ENCODE data around the gene CGNL1.

Gene CGNL1

GRCh38 chr15:57551715-57552677, 175.7 kb downstream of the CGNL1 start:
- Mint-ChIP-seq H3K36me3 (no peaks in the 10 kb centered on the region), H3K27ac (no peak overlapping the region), H3K9me3 (no peaks in the 10 kb centered on the region), H3K27me3 (no peaks in the 10 kb centered on the region), H3K4me1 (no peaks in the 10 kb centered on the region), H3K4me3 (no peak overlapping the region)

GRCh38 chr15:57552678-57553334, 176.5 kb downstream of the CGNL1 start:
- H3K4me1 Mint-ChIP-seq = no peaks in the 10 kb centered on the region
- H3K9me3 Mint-ChIP-seq = no peaks in the 10 kb centered on the region
- no peak overlapping the region for H3K27ac Mint-ChIP-seq
- H3K36me3 Mint-ChIP-seq = no peaks in the 10 kb centered on the region
- no peak overlapping the region for H3K4me3 Mint-ChIP-seq
- H3K27me3 Mint-ChIP-seq = no peaks in the 10 kb centered on the region

DNA sequence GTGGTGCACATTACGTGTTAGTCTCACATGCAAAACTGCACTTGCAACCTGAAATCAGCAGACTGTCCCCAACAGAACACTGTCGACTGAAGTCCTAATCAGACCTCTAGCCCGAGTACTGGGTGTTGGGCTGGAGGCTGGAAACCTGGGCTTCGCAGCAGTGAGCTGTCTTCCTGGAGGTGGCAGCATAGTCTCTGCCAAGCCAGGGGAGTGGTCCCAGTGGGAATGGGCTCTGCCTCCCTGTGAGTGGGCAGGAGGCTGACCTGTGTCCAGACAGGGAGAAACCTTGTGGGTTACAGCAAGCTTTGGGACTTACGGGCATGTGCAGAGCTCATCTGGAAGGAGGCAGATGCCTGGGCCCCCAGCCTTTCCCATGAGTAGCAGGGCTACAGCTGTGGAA, 177.2 kb downstream of the CGNL1 start:
- Mint-ChIP-seq H3K36me3 (no peaks in the 10 kb centered on the region), H3K4me3 (no peak overlapping the region), H3K9me3 (no peaks in the 10 kb centered on the region), H3K27me3 (no peaks in the 10 kb centered on the region), H3K27ac (no peak overlapping the region), H3K4me1 (no peaks in the 10 kb centered on the region)

GRCh38 chr15:57554063-57554811, 177.9 kb downstream of the CGNL1 start:
- H3K4me3 Mint-ChIP-seq = no peak overlapping the region
- H3K27me3 Mint-ChIP-seq = no peaks in the 10 kb centered on the region
- H3K9me3 Mint-ChIP-seq = no peaks in the 10 kb centered on the region
- H3K36me3 Mint-ChIP-seq = no peaks in the 10 kb centered on the region
- H3K27ac Mint-ChIP-seq = no peak overlapping the region
- H3K4me1 Mint-ChIP-seq = no peaks in the 10 kb centered on the region

DNA sequence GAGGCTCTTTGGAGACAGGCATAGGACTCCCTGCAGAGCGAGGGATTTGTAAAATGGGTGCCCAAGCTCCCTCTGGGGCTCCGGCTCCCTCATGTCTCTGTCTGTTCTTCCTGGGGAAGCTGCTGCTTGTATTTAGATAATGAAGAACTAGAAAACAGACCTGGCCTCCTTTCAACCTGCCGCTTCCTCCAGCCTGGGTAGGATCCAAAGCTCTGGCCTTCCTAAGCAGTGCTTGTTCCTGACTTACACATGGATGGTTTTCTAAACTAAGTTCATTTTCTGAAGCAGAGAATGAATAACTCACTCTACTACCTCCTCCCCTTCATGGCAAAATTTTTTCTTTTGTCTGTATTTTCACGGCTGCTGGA, 178.5 kb downstream of the CGNL1 start:
- Mint-ChIP-seq H3K9me3 (no peaks in the 10 kb centered on the region), H3K27me3 (no peaks in the 10 kb centered on the region), H3K36me3 (no peaks in the 10 kb centered on the region), H3K27ac (no peak overlapping the region), H3K4me3 (no peak overlapping the region), H3K4me1 (peaks cover under 1% of the 10 kb centered on the region)

- peaks cover 5% of the 10 kb centered on the region for H3K4me1 Mint-ChIP-seq
- H3K4me3 Mint-ChIP-seq = no peak overlapping the region
- no peak overlapping the region for H3K27ac Mint-ChIP-seq
- H3K27me3 Mint-ChIP-seq = no peaks in the 10 kb centered on the region
- H3K9me3 Mint-ChIP-seq = no peaks in the 10 kb centered on the region
- no peaks in the 10 kb centered on the region for H3K36me3 Mint-ChIP-seq
Measured at GRCh38 chr15:57555270-57555669, 179.0 kb downstream of the CGNL1 start.

DNA sequence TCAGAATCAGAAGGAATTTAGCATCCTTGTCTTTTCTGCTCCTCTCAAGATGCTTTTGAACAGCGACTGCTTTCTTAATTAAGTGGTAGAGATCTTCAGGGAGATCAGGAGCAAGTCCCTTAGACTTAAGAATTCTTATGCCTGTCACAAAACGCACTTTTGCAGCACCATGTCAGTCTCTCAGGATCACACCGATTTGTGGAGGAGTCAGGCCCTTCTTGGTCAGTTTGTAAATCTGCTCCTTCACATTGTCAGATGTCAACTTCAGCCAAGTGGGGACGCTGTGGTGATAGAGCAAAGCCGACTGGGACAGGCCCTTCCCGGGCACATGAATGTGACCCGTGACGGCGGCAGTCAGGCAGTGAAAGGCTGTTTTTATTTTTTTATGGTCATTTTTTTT, 179.7 kb downstream of the CGNL1 start:
- Mint-ChIP-seq H3K27me3 (no peaks in the 10 kb centered on the region), H3K4me1 (peaks cover 11% of the 10 kb centered on the region), H3K4me3 (no peak overlapping the region), H3K27ac (no peak overlapping the region), H3K36me3 (no peaks in the 10 kb centered on the region), H3K9me3 (no peaks in the 10 kb centered on the region)

- peaks cover 23% of the 10 kb centered on the region for H3K4me1 Mint-ChIP-seq
- no peaks in the 10 kb centered on the region for H3K27me3 Mint-ChIP-seq
- H3K27ac Mint-ChIP-seq = no peak overlapping the region
- H3K36me3 Mint-ChIP-seq = peaks cover 3% of the 10 kb centered on the region
- no peak overlapping the region for H3K4me3 Mint-ChIP-seq
- H3K9me3 Mint-ChIP-seq = peaks cover 5% of the 10 kb centered on the region
Measured at GRCh38 chr15:57557267-57557666, 181.0 kb downstream of the CGNL1 start.

DNA sequence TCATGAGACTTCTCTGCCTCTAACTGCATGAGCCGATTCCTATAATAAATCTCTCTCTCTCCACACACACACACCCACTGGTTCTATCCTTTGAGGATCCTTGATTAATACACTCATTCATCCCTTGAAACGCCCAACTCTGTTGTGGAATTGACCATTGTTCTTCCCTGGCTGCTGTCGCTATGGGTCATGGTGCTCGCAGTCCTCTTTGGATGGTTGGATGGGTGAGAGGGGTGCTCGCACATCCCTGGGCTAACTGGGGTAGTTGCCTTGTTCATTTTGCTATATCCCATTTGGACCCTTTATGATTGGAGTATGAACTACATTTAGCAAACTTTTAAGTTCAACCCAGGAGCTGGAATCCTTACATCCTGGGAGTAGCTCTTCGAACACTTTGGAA, 181.5 kb downstream of the CGNL1 start:
- Mint-ChIP-seq H3K4me1 (peaks cover 29% of the 10 kb centered on the region), H3K36me3 (peaks cover 3% of the 10 kb centered on the region), H3K4me3 (no peak overlapping the region), H3K27ac (no peak overlapping the region), H3K9me3 (peaks cover 5% of the 10 kb centered on the region), H3K27me3 (no peaks in the 10 kb centered on the region)

DNA sequence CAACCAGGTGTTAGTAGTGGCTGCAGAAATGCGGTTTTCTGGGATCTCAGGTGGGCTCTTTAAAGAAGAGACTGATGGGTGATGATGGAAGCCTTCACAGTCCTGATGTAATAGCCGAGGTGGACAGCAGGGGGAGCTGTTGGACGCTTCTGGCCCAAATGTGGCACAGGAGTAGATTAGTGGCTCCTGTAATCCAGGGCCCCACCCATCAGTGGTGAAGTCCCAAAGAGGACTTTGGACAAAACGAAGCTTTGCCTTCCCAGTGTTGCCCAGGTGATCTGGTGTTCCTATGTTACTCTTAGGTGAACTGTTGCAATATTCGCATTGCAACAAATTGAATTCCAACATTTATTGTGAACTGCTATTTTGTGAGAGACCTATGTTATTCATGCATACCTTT, 183.6 kb downstream of the CGNL1 start:
- no peaks in the 10 kb centered on the region for H3K27me3 Mint-ChIP-seq
- H3K27ac Mint-ChIP-seq = peak overlapping the region; percentile 37

GRCh38 chr15:57561041-57561711, 184.9 kb downstream of the CGNL1 start:
- Mint-ChIP-seq H3K27me3 (no peaks in the 10 kb centered on the region), H3K4me1 (peaks cover 50% of the 10 kb centered on the region), H3K4me3 (peak overlapping the region; percentile 74), H3K36me3 (peaks cover 3% of the 10 kb centered on the region), H3K27ac (peak overlapping the region; percentile 98), H3K9me3 (peaks cover 5% of the 10 kb centered on the region)

More for the DNA sequence above, 183.6 kb downstream of the CGNL1 start:
- Mint-ChIP-seq H3K36me3 (peaks cover 3% of the 10 kb centered on the region), H3K9me3 (peaks cover 5% of the 10 kb centered on the region), H3K4me1 (peaks cover 40% of the 10 kb centered on the region), H3K4me3 (no peak overlapping the region)

DNA sequence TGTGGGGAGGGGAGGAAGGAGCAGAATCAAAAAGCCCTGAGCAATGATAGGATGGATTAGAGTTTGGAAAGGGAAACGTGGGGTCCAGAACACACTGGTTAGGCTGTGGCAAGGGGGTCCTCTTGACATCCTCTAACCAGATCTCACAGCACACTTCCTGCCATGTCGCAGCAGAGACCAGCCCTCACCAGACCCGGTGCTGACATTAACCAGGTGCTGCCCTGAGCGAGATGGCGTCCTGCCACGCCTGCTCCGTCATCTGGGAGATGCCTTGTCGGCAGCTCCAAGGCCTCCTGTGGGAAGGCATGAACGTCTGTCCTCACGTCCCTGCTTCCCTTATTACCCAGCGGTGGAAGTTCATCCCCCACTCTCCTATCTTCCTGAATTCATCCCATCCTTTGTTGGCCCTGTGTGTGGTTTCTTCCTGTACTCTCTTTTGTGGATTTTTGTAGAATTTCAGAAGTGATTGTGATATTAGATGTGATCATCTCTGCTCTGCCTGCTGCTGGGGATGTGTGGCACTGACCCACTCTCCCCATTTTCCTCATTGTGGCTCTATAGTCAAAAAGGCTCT, 186.0 kb downstream of the CGNL1 start:
- Mint-ChIP-seq H3K9me3 (peaks cover 5% of the 10 kb centered on the region), H3K27ac (peak overlapping the region; percentile 89), H3K4me1 (peaks cover 54% of the 10 kb centered on the region), H3K27me3 (no peaks in the 10 kb centered on the region), H3K4me3 (no peak overlapping the region), H3K36me3 (peaks cover 3% of the 10 kb centered on the region)

DNA sequence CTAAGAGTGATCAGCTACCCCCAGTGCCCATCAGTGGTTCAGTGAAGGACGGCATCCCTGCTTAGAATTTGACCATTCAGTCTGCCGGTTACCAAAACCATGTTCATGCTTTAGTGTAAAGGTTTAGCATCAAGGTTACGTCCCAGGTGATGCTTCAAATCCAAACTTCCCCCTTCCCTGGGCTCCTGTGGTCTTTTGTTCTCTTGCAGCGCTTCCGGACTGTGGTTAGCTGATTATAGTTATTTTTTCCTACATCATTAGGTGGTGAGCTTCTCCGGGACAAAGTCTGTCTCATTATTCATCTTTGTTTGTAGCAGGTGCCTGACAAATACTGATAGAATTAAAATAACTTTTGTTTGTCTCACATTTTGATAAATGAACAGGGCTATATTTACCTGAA, 187.1 kb downstream of the CGNL1 start:
- no peaks in the 10 kb centered on the region for H3K27me3 Mint-ChIP-seq
- peaks cover 3% of the 10 kb centered on the region for H3K36me3 Mint-ChIP-seq
- H3K4me3 Mint-ChIP-seq = peak overlapping the region; percentile 21
- H3K4me1 Mint-ChIP-seq = peaks cover 54% of the 10 kb centered on the region
- H3K27ac Mint-ChIP-seq = peak overlapping the region; percentile 64
- H3K9me3 Mint-ChIP-seq = peaks cover 5% of the 10 kb centered on the region

GRCh38 chr15:57565311-57565710, 189.0 kb downstream of the CGNL1 start:
- Mint-ChIP-seq H3K36me3 (peaks cover 3% of the 10 kb centered on the region), H3K27ac (peak overlapping the region; percentile 65), H3K4me1 (peaks cover 49% of the 10 kb centered on the region), H3K4me3 (peak overlapping the region; percentile 63), H3K27me3 (no peaks in the 10 kb centered on the region), H3K9me3 (peaks cover 5% of the 10 kb centered on the region)

- Mint-ChIP-seq H3K27ac (no peak overlapping the region), H3K36me3 (no peaks in the 10 kb centered on the region)
Measured at GRCh38 chr15:57566834-57567233, 190.5 kb downstream of the CGNL1 start.

More at GRCh38 chr15:57566834-57567233, 190.5 kb downstream of the CGNL1 start:
- H3K27me3 Mint-ChIP-seq = no peaks in the 10 kb centered on the region
- H3K4me3 Mint-ChIP-seq = no peak overlapping the region
- peaks cover 35% of the 10 kb centered on the region for H3K4me1 Mint-ChIP-seq
- H3K9me3 Mint-ChIP-seq = no peaks in the 10 kb centered on the region

Data from activated naive CD4-positive, alpha-beta T cell treated with anti-CD3 and anti-CD28 coated beads, Interleukin-2, amount 50 U/mL, for 24 hours (primary cell).